Thoracic aorta endothelial cell (primary cell): ENCODE data around the gene TRPV4. TPM values are rescaled to one million over a fixed set of nuclear protein-coding genes. Genes with fewer than 3 reads are reported as not detected.

Experiments
- small RNA-seq: library from RNA; depleted of rRNA; stranded (forward); fragments of <200 nt; gene quantifications from one replicate; pipeline ENCODE3, GENCODE V24; 2012
- total RNA-seq: library from RNA; depleted of rRNA; stranded (reverse); fragments of >200 nt; gene quantifications from 2 replicates; pipeline ENCODE4 v1.2.3, GENCODE V29; 2012

Gene TRPV4
- total RNA-seq, result 0.80 and 1.7 TPM in 2 replicates

GRCh38 chr12:109833307-109834189 is at the start of gene TRPV4:
TRPV4 (minus strand) TSS chr12:109833398; CDS start chr12:109814796, 18,602 bp downstream.

GRCh38 chr12:109880043-109880931 is 47.1 kb upstream of the TRPV4 start, which contains the start of gene GLTP:
GLTP (minus strand) TSS chr12:109880541; CDS start chr12:109880374, 167 bp downstream.

Small RNA genes within 50 kb of the gene (small RNA-seq; reads per million reads assigned to genes)
- gene MIR4497 (not detected), gene RN7SL441P (not detected)

Other genes starting within 250 kb of the TRPV4 start
- gene FAM222A, start 119.6 kb downstream of the TRPV4 start, total RNA-seq, result 0.50 and 0.93 TPM in 2 replicates
- gene GLTP, start 47.1 kb upstream of the TRPV4 start, total RNA-seq, result 78.3 and 85.6 TPM in 2 replicates
- 15.0 and 16.2 TPM in 2 replicates for gene TCHP, start 66.9 kb upstream of the TRPV4 start, total RNA-seq
- gene GIT2, start 163.0 kb upstream of the TRPV4 start, total RNA-seq, result 74.6 and 79.8 TPM in 2 replicates
- gene ANKRD13A, start 166.0 kb upstream of the TRPV4 start, total RNA-seq, result 50.5 and 56.1 TPM in 2 replicates
- gene C12orf76, start 215.1 kb upstream of the TRPV4 start, total RNA-seq, result 8.3 and 10.2 TPM in 2 replicates